ENCODE data around the gene HMGCL.
A peak's percentile ranks its signal among the peaks of the same experiment; 100 is the strongest.

The HMGCL gene

GRCh38 chr1:23825076-23825761 is at the start of gene HMGCL:
HMGCL (minus strand) TSS chr1:23825429; CDS start chr1:23825415, 14 bp downstream.
- H3K27me3 ChIP-seq (ENCODE audit: control insufficient read depth, insufficient read depth, low read length), result no peaks in the 10 kb centered on the region
- peak within 1 kb of the TSS; percentile 94 for H3K9ac ChIP-seq (ENCODE audit: low read depth, low read length)
- H3K9me3 ChIP-seq (ENCODE audit: control insufficient read depth, insufficient read depth, low read length), result no peaks in the 10 kb centered on the region
- peak within 1 kb of the TSS; percentile 97 for H3K4me3 ChIP-seq (ENCODE audit: low read depth, low read length)
- H3K4me1 ChIP-seq (ENCODE audit: control insufficient read depth, insufficient read depth, low read length), result no peaks in the 10 kb centered on the region
- H3K36me3 ChIP-seq (ENCODE audit: control insufficient read depth, insufficient read depth, low read length), result no peaks in the 10 kb centered on the region
- peak within 1 kb of the TSS; percentile 97 for H3K27ac ChIP-seq (ENCODE audit: low read depth, low read length)

GRCh38 chr1:23872421-23872820 is 47.2 kb upstream of the HMGCL start:
- H3K4me3 ChIP-seq (ENCODE audit: low read depth, low read length), result no peak overlapping the region
- H3K9ac ChIP-seq (ENCODE audit: low read depth, low read length), result no peak overlapping the region
- H3K27me3 ChIP-seq (ENCODE audit: control insufficient read depth, insufficient read depth, low read length), result peaks cover 12% of the 10 kb centered on the region
- H3K36me3 ChIP-seq (ENCODE audit: control insufficient read depth, insufficient read depth, low read length), result no peaks in the 10 kb centered on the region
- H3K27ac ChIP-seq (ENCODE audit: low read depth, low read length), result no peak overlapping the region
- H3K9me3 ChIP-seq (ENCODE audit: control insufficient read depth, insufficient read depth, low read length), result no peaks in the 10 kb centered on the region
- 0 out of 2 replicates have a peak, but pooled peaks cover 5% of the 10 kb centered on the region for H3K4me1 ChIP-seq (ENCODE audit: control insufficient read depth, insufficient read depth, low read length)

GRCh38 chr1:23869051-23869450 is 43.8 kb upstream of the HMGCL start:
- H3K9ac ChIP-seq (ENCODE audit: low read depth, low read length), result no peak overlapping the region
- H3K4me3 ChIP-seq (ENCODE audit: low read depth, low read length), result no peak overlapping the region
- H3K9me3 ChIP-seq (ENCODE audit: control insufficient read depth, insufficient read depth, low read length), result no peaks in the 10 kb centered on the region
- no peak overlapping the region for H3K27ac ChIP-seq (ENCODE audit: low read depth, low read length)
- 0 out of 2 replicates have a peak, but pooled peaks cover 5% of the 10 kb centered on the region for H3K4me1 ChIP-seq (ENCODE audit: control insufficient read depth, insufficient read depth, low read length)
- no peaks in the 10 kb centered on the region for H3K36me3 ChIP-seq (ENCODE audit: control insufficient read depth, insufficient read depth, low read length)
- peaks cover 22% of the 10 kb centered on the region for H3K27me3 ChIP-seq (ENCODE audit: control insufficient read depth, insufficient read depth, low read length)

- Histone ChIP-seq H3K9ac (ENCODE audit: low read depth, low read length) (no peak overlapping the region), H3K36me3 (ENCODE audit: control insufficient read depth, insufficient read depth, low read length) (no peaks in the 10 kb centered on the region), H3K27me3 (ENCODE audit: control insufficient read depth, insufficient read depth, low read length) (peaks cover 22% of the 10 kb centered on the region), H3K9me3 (ENCODE audit: control insufficient read depth, insufficient read depth, low read length) (no peaks in the 10 kb centered on the region), H3K4me1 (ENCODE audit: control insufficient read depth, insufficient read depth, low read length) (0 out of 2 replicates have a peak, but pooled peaks cover 5% of the 10 kb centered on the region), H3K27ac (ENCODE audit: low read depth, low read length) (no peak overlapping the region), H3K4me3 (ENCODE audit: low read depth, low read length) (peak overlapping the region; percentile 28)
Observed at GRCh38 chr1:23868557-23869016, 43.4 kb upstream of the HMGCL start.

- Histone ChIP-seq H3K9me3 (ENCODE audit: control insufficient read depth, insufficient read depth, low read length) (no peaks in the 10 kb centered on the region), H3K27me3 (ENCODE audit: control insufficient read depth, insufficient read depth, low read length) (peaks cover 22% of the 10 kb centered on the region), H3K4me1 (ENCODE audit: control insufficient read depth, insufficient read depth, low read length) (0 out of 2 replicates have a peak, but pooled peaks cover 5% of the 10 kb centered on the region), H3K36me3 (ENCODE audit: control insufficient read depth, insufficient read depth, low read length) (no peaks in the 10 kb centered on the region), H3K27ac (ENCODE audit: low read depth, low read length) (no peak within 1 kb of the TSS), H3K4me3 (ENCODE audit: low read depth, low read length) (peak within 1 kb of the TSS; percentile 74), H3K9ac (ENCODE audit: low read depth, low read length) (no peak within 1 kb of the TSS)
Observed at GRCh38 chr1:23867895-23868556, 42.8 kb upstream of the HMGCL start, which contains the start of gene FUCA1. FUCA1 (minus strand) TSS chr1:23868290; CDS start chr1:23868286, 4 bp downstream.

- Histone ChIP-seq H3K4me3 (ENCODE audit: low read depth, low read length) (peak overlapping the region; percentile 74), H3K36me3 (ENCODE audit: control insufficient read depth, insufficient read depth, low read length) (no peaks in the 10 kb centered on the region), H3K27me3 (ENCODE audit: control insufficient read depth, insufficient read depth, low read length) (peaks cover 22% of the 10 kb centered on the region), H3K27ac (ENCODE audit: low read depth, low read length) (no peak overlapping the region), H3K4me1 (ENCODE audit: control insufficient read depth, insufficient read depth, low read length) (0 out of 2 replicates have a peak, but pooled peaks cover 5% of the 10 kb centered on the region), H3K9me3 (ENCODE audit: control insufficient read depth, insufficient read depth, low read length) (no peaks in the 10 kb centered on the region), H3K9ac (ENCODE audit: low read depth, low read length) (no peak overlapping the region)
Observed at GRCh38 chr1:23867542-23867894, 42.3 kb upstream of the HMGCL start.

- Histone ChIP-seq H3K27ac (ENCODE audit: low read depth, low read length) (no peak overlapping the region), H3K36me3 (ENCODE audit: control insufficient read depth, insufficient read depth, low read length) (no peaks in the 10 kb centered on the region), H3K27me3 (ENCODE audit: control insufficient read depth, insufficient read depth, low read length) (peaks cover 22% of the 10 kb centered on the region), H3K9ac (ENCODE audit: low read depth, low read length) (no peak overlapping the region), H3K4me1 (ENCODE audit: control insufficient read depth, insufficient read depth, low read length) (0 out of 2 replicates have a peak, but pooled peaks cover 5% of the 10 kb centered on the region), H3K4me3 (ENCODE audit: low read depth, low read length) (no peak overlapping the region), H3K9me3 (ENCODE audit: control insufficient read depth, insufficient read depth, low read length) (no peaks in the 10 kb centered on the region)
Observed at GRCh38 chr1:23865543-23865930, 40.3 kb upstream of the HMGCL start.

GRCh38 chr1:23864801-23865542 is 39.7 kb upstream of the HMGCL start:
- Histone ChIP-seq H3K36me3 (ENCODE audit: control insufficient read depth, insufficient read depth, low read length) (no peaks in the 10 kb centered on the region), H3K9me3 (ENCODE audit: control insufficient read depth, insufficient read depth, low read length) (no peaks in the 10 kb centered on the region), H3K9ac (ENCODE audit: low read depth, low read length) (no peak overlapping the region), H3K27ac (ENCODE audit: low read depth, low read length) (no peak overlapping the region), H3K4me3 (ENCODE audit: low read depth, low read length) (no peak overlapping the region), H3K27me3 (ENCODE audit: control insufficient read depth, insufficient read depth, low read length) (peaks cover 22% of the 10 kb centered on the region), H3K4me1 (ENCODE audit: control insufficient read depth, insufficient read depth, low read length) (0 out of 2 replicates have a peak, but pooled peaks cover 5% of the 10 kb centered on the region)

- Histone ChIP-seq H3K27me3 (ENCODE audit: control insufficient read depth, insufficient read depth, low read length) (peaks cover 13% of the 10 kb centered on the region), H3K9me3 (ENCODE audit: control insufficient read depth, insufficient read depth, low read length) (no peaks in the 10 kb centered on the region), H3K4me1 (ENCODE audit: control insufficient read depth, insufficient read depth, low read length) (no peaks in the 10 kb centered on the region), H3K4me3 (ENCODE audit: low read depth, low read length) (no peak overlapping the region), H3K9ac (ENCODE audit: low read depth, low read length) (no peak overlapping the region), H3K36me3 (ENCODE audit: control insufficient read depth, insufficient read depth, low read length) (no peaks in the 10 kb centered on the region), H3K27ac (ENCODE audit: low read depth, low read length) (no peak overlapping the region)
Observed at GRCh38 chr1:23862640-23863039, 37.4 kb upstream of the HMGCL start.

- H3K27ac ChIP-seq (ENCODE audit: low read depth, low read length), result no peak overlapping the region
- H3K4me1 ChIP-seq (ENCODE audit: control insufficient read depth, insufficient read depth, low read length), result no peaks in the 10 kb centered on the region
- no peak overlapping the region for H3K9ac ChIP-seq (ENCODE audit: low read depth, low read length)
- no peaks in the 10 kb centered on the region for H3K9me3 ChIP-seq (ENCODE audit: control insufficient read depth, insufficient read depth, low read length)
- H3K36me3 ChIP-seq (ENCODE audit: control insufficient read depth, insufficient read depth, low read length), result no peaks in the 10 kb centered on the region
- no peaks in the 10 kb centered on the region for H3K27me3 ChIP-seq (ENCODE audit: control insufficient read depth, insufficient read depth, low read length)
- H3K4me3 ChIP-seq (ENCODE audit: low read depth, low read length), result no peak overlapping the region
Observed at GRCh38 chr1:23854568-23854967, 29.3 kb upstream of the HMGCL start.
